SK-N-SH (cell line): ENCODE results near the gene PARP16. TPM values are rescaled to one million over a fixed set of nuclear protein-coding genes. Genes with fewer than 3 reads are reported as not detected.

Experiments used
- CTCF ChIA-PET: fragments of 300-600, 350-600 bp; formaldehyde crosslinking; extraction: SDS; loops from one replicate; lab custom pipeline; 2021; lab: Yijun Ruan, JAX
- POLR2A ChIA-PET: fragments of 350-600 bp; sonication (Branson Sonifier 250); formaldehyde crosslinking; extraction: SDS; loops from one replicate; lab custom pipeline; 2020; ENCODE audit warnings: antibody characterized with exemption, inconsistent platforms; lab: Yijun Ruan, JAX
- DNase-seq: peaks from one replicate; pipeline ENCODE4 v3.0.0; 2012
- H2AFZ ChIP-seq: fragments of 200-600 bp; sonication (generic); 2 replicates; pipeline ENCODE4 v1.8.1; 2016; ENCODE audit warnings: antibody characterized with exemption, mild to moderate bottlenecking, low read depth
- H3F3A ChIP-seq: fragments of 200-600 bp; sonication (generic); replicated peaks from 2 replicates; pipeline ENCODE3; 2016; ENCODE audit warnings: antibody characterized with exemption, mild to moderate bottlenecking; ENCODE audit not compliant: insufficient read depth
- H3K27ac ChIP-seq, 2 experiments: fragments of 200-500 bp in 1 of 2; fragments of 200-600 bp in 1 of 2; sonication (Bioruptor generic) in 1 of 2; sonication (generic), shearing (Covaris generic) in 1 of 2; 2 replicates each; pipeline versions ENCODE4 v1.5.1 to v1.6.1; 2014 to 2016; ENCODE audit warnings: low read depth in 2 of 2, inconsistent platforms in 1 of 2, low read length in 1 of 2, mild to moderate bottlenecking in 1 of 2, mixed read lengths in 1 of 2
- H3K27me3 ChIP-seq: fragments of 200-600 bp; sonication (generic), shearing (Covaris generic); 2 replicates; pipeline ENCODE4 v1.6.1; 2016; ENCODE audit warnings: mixed run types; ENCODE audit not compliant: insufficient read depth
- H3K36me3 ChIP-seq, 2 experiments: fragments of 200-500 bp in 1 of 2; fragments of 200-600 bp in 1 of 2; sonication (Bioruptor generic) in 1 of 2; sonication (generic) in 1 of 2; replicated peaks in 1 of 2; 2 replicates each; pipeline versions ENCODE3 to v1.5.1; 2014 to 2016; ENCODE audit warnings: low read length in 1 of 2, mild to moderate bottlenecking in 1 of 2; ENCODE audit not compliant: insufficient read depth in 2 of 2, control insufficient read depth in 1 of 2
- H3K4me1 ChIP-seq, 2 experiments: fragments of 200-500 bp in 1 of 2; fragments of 200-600 bp in 1 of 2; sonication (Bioruptor generic) in 1 of 2; sonication (generic), shearing (Covaris generic) in 1 of 2; 2 replicates each; pipeline versions ENCODE4 v1.5.1 to v1.6.1; 2014 to 2016; ENCODE audit warnings: low read depth in 1 of 2, low read length in 1 of 2, mixed run types in 1 of 2; ENCODE audit not compliant: insufficient read depth in 2 of 2, control insufficient read depth in 1 of 2
- H3K4me2 ChIP-seq: fragments of 200-600 bp; sonication (generic), shearing (Covaris generic); 2 replicates; pipeline ENCODE4 v1.6.1; 2017; ENCODE audit warnings: mixed run types
- H3K4me3 ChIP-seq, 2 experiments: fragments of 200-500 bp in 1 of 2; fragments of 200-600 bp in 1 of 2; sonication (Bioruptor generic) in 1 of 2; sonication (generic), shearing (Covaris generic) in 1 of 2; 2 replicates each; pipeline versions ENCODE4 v1.5.1 to v1.8.1; 2014 to 2016; ENCODE audit warnings: low read depth in 2 of 2, inconsistent platforms in 1 of 2, low read length in 1 of 2, mild to moderate bottlenecking in 1 of 2, mixed read lengths in 1 of 2, moderate library complexity in 1 of 2
- H3K79me2 ChIP-seq: fragments of 200-600 bp; sonication (generic); 2 replicates; pipeline ENCODE4 v1.8.1; 2017; ENCODE audit warnings: mild to moderate bottlenecking; ENCODE audit not compliant: insufficient read depth
- H3K9ac ChIP-seq: fragments of 200-600 bp; sonication (generic); 2 replicates; pipeline ENCODE4 v1.6.1; 2017; ENCODE audit warnings: mixed run types
- H3K9me2 ChIP-seq: fragments of 200-600 bp; sonication (generic); 2 replicates; pipeline ENCODE4 v1.6.1; 2017; ENCODE audit warnings: mixed run types
- H3K9me3 ChIP-seq: fragments of 200-600 bp; sonication (generic); 2 replicates; pipeline ENCODE4 v1.6.1; 2017; ENCODE audit warnings: mixed run types, mild to moderate bottlenecking, moderate library complexity
- H4K20me1 ChIP-seq: fragments of 200-600 bp; sonication (generic); 2 replicates; pipeline ENCODE4 v1.6.1; 2017; ENCODE audit warnings: mild to moderate bottlenecking, mixed run types; ENCODE audit not compliant: insufficient read depth
- CHD2 ChIP-seq: fragments of 150-350 bp; IDR thresholded peaks from 2 replicates; pipeline ENCODE4 v1.6.1; 2018; ENCODE audit warnings: low read length; ENCODE audit not compliant: partially characterized antibody
- EP300 ChIP-seq, 2 experiments: IDR thresholded peaks; 2 replicates each; pipeline versions ENCODE4 v1.4.0 to v1.6.1; 2012; ENCODE audit warnings: borderline replicate concordance in 1 of 2, low read depth in 1 of 2, low read length in 1 of 2
- FOSL2 ChIP-seq: IDR thresholded peaks from 2 replicates; pipeline ENCODE4 v1.4.0; 2012; ENCODE audit warnings: low read depth, mild to moderate bottlenecking, moderate library complexity, borderline replicate concordance
- FOXJ3 ChIP-seq: sonication (generic); formaldehyde crosslinking; IDR thresholded peaks from 2 replicates; pipeline ENCODE4 v1.5.1; 2020; ENCODE audit warnings: mild to moderate bottlenecking, missing genetic modification reagents
- GABPA ChIP-seq: IDR thresholded peaks from 2 replicates; pipeline ENCODE4 v1.4.0; 2012; ENCODE audit warnings: low read depth, mild to moderate bottlenecking
- GATA2 ChIP-seq: sonication (generic); formaldehyde crosslinking; IDR thresholded peaks from 2 replicates; pipeline ENCODE4 v1.5.0; 2020; ENCODE audit warnings: mild to moderate bottlenecking, missing genetic modification reagents
- MXI1 ChIP-seq: IDR thresholded peaks from 2 replicates; pipeline ENCODE4 v1.6.1; 2012; ENCODE audit warnings: mild to moderate bottlenecking, low read depth, low read length, improper control_type of control experiment
- RAD21 ChIP-seq: IDR thresholded peaks from 2 replicates; pipeline ENCODE4 v1.6.1; 2012; ENCODE audit warnings: mild to moderate bottlenecking, low read length
- RCOR1 ChIP-seq: fragments of 150-350 bp; IDR thresholded peaks from 2 replicates; pipeline ENCODE4 v1.6.1; 2017; ENCODE audit warnings: antibody characterized with exemption, low read length
- RFX5 ChIP-seq: IDR thresholded peaks from 2 replicates; pipeline ENCODE4 v1.6.1; 2012; ENCODE audit warnings: mild to moderate bottlenecking, improper control_type of control experiment, low read length
- SIN3A ChIP-seq: IDR thresholded peaks from 2 replicates; pipeline ENCODE4 v1.6.1; 2012; ENCODE audit warnings: low read depth, mild to moderate bottlenecking, low read length, moderate library complexity, borderline replicate concordance
- TAF1 ChIP-seq: IDR thresholded peaks from 2 replicates; pipeline ENCODE4 v1.6.1; 2012; ENCODE audit warnings: low read depth, mild to moderate bottlenecking, low read length, moderate library complexity, borderline replicate concordance
- TEAD4 ChIP-seq: IDR thresholded peaks from 2 replicates; pipeline ENCODE4 v1.4.0; 2012; ENCODE audit warnings: mild to moderate bottlenecking, borderline replicate concordance; ENCODE audit not compliant: insufficient read depth
- WGBS: methylation state at CpG from one replicate; pipeline ENCODE4 v1.1.6; 2017; ENCODE audit warnings: low lambda C conversion rate; 5-methylcytosine and 5-hydroxymethylcytosine counted together
- polyA plus RNA-seq, 3 experiments: library from polyadenylated mRNA; depleted of rRNA; stranded (reverse); fragments of >200 nt; gene quantifications; 2 replicates each; pipeline ENCODE4 v1.2.3, GENCODE V29; 2012
- TF ChIP-seq, protein P1 (sequence below): IDR thresholded peaks from 2 replicates; pipeline ENCODE4; 2012
- TF ChIP-seq, protein P2 (sequence below): fragments of 150-350 bp; IDR thresholded peaks from 2 replicates; pipeline ENCODE4 v1.6.1; 2017; ENCODE audit warnings: antibody characterized with exemption, low read length, low read depth, borderline replicate concordance

Gene PARP16
- polyA plus RNA-seq, 1 of the 3 experiments (the other 2 are of a cell fraction) = 6.3 TPM

DNA sequence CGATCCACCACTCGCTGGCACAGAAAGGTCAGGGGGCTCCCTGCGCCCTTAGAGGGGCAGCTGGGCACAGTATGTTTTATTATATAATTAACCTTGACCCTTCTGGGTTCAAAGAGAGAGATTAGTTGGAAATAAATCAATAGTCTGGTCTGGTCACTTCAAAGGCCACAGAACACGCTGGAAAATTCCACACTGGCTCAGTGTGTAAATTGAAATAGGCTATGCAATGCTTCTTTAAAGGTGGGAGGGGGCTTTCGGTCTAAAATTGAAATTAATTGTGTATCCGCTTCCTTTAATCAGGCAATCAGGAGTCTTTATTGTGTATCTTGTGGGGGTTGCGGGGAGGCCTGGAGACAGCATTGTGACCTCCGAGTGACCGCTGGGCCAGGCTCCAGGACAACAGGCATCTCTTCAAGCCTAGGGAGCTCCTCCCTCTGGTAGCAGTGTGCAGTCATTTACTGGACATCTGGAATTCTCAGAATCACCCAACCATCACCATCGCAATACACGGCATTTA is 25.8 kb upstream of the PARP16 start:
- Histone ChIP-seq H3K27me3 (no peaks in the 10 kb centered on the region; the same call in 1 of the 2 replicates), H4K20me1 (no peaks in the 10 kb centered on the region), H3F3A (no peaks in the 10 kb centered on the region), H3K27ac (peak overlapping the region in 1 of 2 experiments; percentile 56; a peak in 2 of 4 replicates), H3K36me3 (no peaks in the 10 kb centered on the region), H3K79me2 (no peaks in the 10 kb centered on the region), H3K9me3 (no peaks in the 10 kb centered on the region), H3K9ac (no peak overlapping the region), H3K4me2 (no peak overlapping the region), H3K4me1 (peaks cover 0 to 8% of the 10 kb centered on the region in 2 experiments; a peak in 1 of 4 replicates), H3K9me2 (no peaks in the 10 kb centered on the region)
- CTCF ChIA-PET = interaction anchor here (0.8 to 21.5 kb wide), 6 partner anchors 10 to 211 kb away, joined by 3 to 969 read pairs (median 7); partner anchors contain the start of genes CLPX and IGDCC3
- 72% methylated on average over 11 of the region's 11 CpGs for WGBS
- DNase-seq = peak; percentile 77
- POLR2A ChIA-PET = interaction anchor here (0.6 to 1.6 kb wide), 6 partner anchors 8 to 131 kb away, joined by 3 to 13 read pairs (median 3); partner anchors contain the start of genes CLPX and RNU5B-1
- peak; percentile 87 for TF ChIP-seq RCOR1
- no peak for TF ChIP-seq GABPA
- TF ChIP-seq SIN3A = no peak
- TF ChIP-seq RFX5 = peak; percentile 15; the same call in 1 of the 2 replicates
- TF ChIP-seq TAF1 = no peak
- peak; percentile 32; the same call in 1 of the 2 replicates for TF ChIP-seq RAD21
- TF ChIP-seq TEAD4 = no peak
- TF ChIP-seq, protein P1, sequence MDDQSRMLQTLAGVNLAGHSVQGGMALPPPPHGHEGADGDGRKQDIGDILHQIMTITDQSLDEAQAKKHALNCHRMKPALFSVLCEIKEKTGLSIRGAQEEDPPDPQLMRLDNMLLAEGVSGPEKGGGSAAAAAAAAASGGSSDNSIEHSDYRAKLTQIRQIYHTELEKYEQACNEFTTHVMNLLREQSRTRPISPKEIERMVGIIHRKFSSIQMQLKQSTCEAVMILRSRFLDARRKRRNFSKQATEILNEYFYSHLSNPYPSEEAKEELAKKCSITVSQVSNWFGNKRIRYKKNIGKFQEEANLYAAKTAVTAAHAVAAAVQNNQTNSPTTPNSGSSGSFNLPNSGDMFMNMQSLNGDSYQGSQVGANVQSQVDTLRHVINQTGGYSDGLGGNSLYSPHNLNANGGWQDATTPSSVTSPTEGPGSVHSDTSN = no peak
- TF ChIP-seq EP300 (IDR thresholded peaks at IDR 0.05; ENCODE audit: borderline replicate concordance in 1 of 2, low read depth in 1 of 2, low read length in 1 of 2) = peak in 1 of 2 experiments; percentile 54; a peak in 2 of 4 replicates
- 0 out of 2 replicates have a peak, but pooled peaks have one; percentile 17 for TF ChIP-seq FOXJ3 (CRISPR knock-in tag)
- peak; percentile 46 for TF ChIP-seq CHD2
- TF ChIP-seq MXI1 = no peak
- TF ChIP-seq GATA2 (CRISPR knock-in tag) = peak; percentile 39; the same call in 1 of the 2 replicates
- TF ChIP-seq, protein P2, sequence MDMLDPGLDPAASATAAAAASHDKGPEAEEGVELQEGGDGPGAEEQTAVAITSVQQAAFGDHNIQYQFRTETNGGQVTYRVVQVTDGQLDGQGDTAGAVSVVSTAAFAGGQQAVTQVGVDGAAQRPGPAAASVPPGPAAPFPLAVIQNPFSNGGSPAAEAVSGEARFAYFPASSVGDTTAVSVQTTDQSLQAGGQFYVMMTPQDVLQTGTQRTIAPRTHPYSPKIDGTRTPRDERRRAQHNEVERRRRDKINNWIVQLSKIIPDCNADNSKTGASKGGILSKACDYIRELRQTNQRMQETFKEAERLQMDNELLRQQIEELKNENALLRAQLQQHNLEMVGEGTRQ = no peak
- TF ChIP-seq FOSL2 = no peak
- TF ChIP-seq, all 33 proteins: peak for 7
- Histone ChIP-seq H2AFZ (no peak overlapping the region), H3K4me3 (no peak overlapping the region)
